Cardiac fibroblast (primary cell): ENCODE measurements around the gene CMC1.

Source experiments
- DNase-seq, 2 donors: peaks; one replicate each; pipeline versions ENCODE4 v3.0.0 to v3.0.0-alpha.2; 2010; ENCODE audit warnings: low read depth in 2 of 2
- H3K4me3 ChIP-seq, 2 donors: replicated peaks in 1 of 2; 1 replicate in 1 of 2; 2 replicates in 1 of 2; pipeline ENCODE4 v1.5.1; 2011; ENCODE audit warnings: low read depth in 2 of 2, low read length in 2 of 2, mild to moderate bottlenecking in 2 of 2, moderate library complexity in 1 of 2
- TF ChIP-seq, protein P1 (sequence below): IDR thresholded peaks from one replicate; pipeline ENCODE4 v1.5.1; 2011; ENCODE audit warnings: low read depth, mild to moderate bottlenecking, low read length, inconsistent platforms

Gene CMC1

DNA sequence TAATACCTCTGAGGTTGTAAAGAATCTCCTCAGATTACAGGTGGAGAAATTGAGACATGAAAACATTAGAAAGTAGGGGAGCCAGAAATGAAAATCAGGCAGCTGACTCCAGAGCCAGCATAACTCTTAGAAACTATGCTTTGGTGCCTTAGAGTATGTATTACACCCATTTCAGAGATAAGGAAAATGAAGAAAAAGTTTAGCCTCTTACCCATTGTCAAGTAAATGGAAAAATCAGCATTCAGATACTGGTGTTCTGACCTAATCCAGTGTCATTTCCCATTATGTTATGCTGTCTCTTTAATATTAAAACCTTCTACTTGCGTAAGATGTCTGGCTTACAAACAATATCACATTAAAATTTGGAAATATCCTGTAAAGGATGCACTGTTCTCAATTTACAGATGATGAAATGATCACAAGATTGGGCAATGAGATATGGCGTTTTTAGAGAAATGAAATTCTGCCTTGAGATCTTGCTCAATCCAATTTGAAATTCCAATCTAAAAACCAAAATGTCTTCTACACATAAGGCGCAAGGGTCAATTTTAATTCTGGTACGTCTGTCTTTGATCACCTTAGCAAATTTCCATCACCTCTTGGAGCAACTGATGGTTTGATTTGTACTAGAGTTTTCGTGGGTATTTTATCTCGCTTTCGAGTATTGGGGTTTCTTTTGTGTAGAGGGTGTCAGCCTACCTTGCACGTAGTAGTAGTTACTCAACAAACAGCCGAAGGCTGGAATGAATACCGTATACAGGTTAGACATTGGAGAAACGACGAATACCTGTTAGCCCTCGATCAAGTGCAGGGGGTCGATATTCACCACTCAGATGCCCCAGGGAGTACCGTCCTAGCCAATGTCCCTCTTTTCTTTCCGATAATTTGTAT is 106.2 kb downstream of the CMC1 start:
- DNase-seq, result peak; percentile 78 to 90
- H3K4me3 ChIP-seq, result peak overlapping the region; percentile 78 to 85
- TF ChIP-seq, protein P1, sequence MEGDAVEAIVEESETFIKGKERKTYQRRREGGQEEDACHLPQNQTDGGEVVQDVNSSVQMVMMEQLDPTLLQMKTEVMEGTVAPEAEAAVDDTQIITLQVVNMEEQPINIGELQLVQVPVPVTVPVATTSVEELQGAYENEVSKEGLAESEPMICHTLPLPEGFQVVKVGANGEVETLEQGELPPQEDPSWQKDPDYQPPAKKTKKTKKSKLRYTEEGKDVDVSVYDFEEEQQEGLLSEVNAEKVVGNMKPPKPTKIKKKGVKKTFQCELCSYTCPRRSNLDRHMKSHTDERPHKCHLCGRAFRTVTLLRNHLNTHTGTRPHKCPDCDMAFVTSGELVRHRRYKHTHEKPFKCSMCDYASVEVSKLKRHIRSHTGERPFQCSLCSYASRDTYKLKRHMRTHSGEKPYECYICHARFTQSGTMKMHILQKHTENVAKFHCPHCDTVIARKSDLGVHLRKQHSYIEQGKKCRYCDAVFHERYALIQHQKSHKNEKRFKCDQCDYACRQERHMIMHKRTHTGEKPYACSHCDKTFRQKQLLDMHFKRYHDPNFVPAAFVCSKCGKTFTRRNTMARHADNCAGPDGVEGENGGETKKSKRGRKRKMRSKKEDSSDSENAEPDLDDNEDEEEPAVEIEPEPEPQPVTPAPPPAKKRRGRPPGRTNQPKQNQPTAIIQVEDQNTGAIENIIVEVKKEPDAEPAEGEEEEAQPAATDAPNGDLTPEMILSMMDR, result no peak

DNA sequence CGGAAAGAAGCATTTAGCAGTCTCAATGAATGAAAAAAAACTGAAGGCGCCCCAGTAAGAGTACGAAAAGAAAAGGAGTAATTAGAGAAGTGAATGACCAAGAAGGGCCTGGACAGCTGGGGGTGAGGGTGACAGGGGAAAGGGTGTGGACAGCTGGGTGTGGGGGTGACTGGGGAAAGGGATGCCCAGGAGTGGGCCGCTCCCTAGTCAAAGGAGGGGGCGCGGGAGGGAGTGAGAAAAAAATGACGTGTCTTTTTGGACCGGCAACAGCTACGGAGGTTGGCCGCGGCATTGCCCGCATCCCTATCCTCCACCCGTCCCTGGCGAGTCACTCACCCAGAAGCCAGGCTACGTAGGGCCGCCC is 106.8 kb downstream of the CMC1 start:
- H3K4me3 ChIP-seq, result peak overlapping the region; percentile 78 to 85
- TF ChIP-seq, protein P1, result no peak
- DNase-seq, result peak in 1 of 2 donors; percentile 96

DNA sequence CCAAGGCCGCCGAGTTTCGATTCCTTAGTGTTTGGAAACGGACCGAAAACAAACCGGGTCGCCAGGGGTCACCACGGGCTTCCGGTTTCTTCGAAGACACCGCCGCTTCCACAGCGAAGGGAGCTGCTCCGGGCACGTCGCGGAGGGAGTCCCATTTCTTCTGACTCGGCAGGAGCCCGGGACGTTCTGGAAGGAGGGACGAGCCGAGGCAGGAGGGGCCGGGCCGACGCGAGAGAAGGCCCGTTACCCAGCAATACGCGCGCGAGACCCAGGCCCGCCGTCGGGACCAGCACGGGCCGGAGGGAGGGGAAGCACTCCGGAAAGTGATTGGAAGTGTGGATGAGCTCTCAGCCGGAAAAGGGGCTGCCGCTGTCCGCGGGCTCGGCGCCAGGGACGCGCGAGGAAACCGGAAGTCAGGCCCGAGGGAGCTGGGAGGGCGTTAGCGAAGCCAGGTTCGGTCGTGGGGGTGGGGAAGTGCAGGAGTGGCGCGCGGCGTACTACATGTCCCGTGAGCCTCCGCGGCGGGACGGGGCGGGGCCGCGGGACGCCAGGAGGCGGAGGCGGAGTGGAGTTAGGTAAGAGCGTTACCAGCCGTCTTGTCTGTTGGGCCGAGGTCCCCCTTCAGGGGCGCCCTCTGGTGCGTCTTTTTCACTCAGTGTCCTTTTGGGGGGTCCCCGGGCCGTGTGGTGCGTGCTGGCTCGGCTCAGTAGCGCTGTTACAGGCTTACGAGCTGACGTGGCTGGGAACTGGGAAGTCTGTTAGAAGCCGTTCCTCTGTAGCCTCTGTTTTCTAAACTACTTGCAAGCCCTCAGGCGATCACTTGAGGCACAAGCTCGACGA is 107.4 kb downstream of the CMC1 start, which contains the start of the genes AZI2 and ZCWPW2:
Gene AZI2 (minus strand): TSS at position 196 of the 840 bp plus-strand sequence. CDS start 8,207 bp downstream, outside the sequence.
Gene ZCWPW2 (plus strand): TSS at position 93 of the 840 bp plus-strand sequence. CDS start 64,348 bp downstream, outside the sequence.
- peak within 1 kb of the TSS; percentile 78 to 85 for H3K4me3 ChIP-seq
- TF ChIP-seq, protein P1, result peak; percentile 12
- DNase-seq, result peak; percentile 97 to 98

DNA sequence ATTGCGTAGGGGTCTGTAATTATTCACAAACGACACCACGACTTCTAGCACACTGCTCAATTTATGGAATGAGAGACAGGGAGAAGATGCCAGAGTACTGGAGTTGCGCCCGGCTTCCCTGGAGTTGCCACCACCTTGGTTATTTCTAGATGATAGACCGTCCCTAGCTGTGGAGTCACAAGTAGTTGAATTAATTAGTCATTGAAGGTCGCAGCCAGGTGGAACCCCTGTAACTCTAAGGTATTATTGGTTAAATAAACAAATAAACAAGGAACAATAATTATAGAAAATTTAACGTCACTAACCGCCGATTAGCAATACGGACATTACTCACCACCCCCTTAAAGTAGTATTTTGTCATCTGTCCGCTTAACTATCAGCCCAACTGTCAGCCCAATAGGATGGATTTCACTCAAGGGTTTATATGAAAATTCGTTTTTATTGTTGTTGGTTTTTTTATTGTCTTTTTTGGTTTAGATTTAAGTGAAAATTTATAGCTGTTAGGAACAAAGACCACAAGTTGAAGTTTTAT is 108.1 kb downstream of the CMC1 start:
- H3K4me3 ChIP-seq, result peak overlapping the region; percentile 78 to 85
- DNase-seq, result peak in 1 of 2 donors; percentile 57
- TF ChIP-seq, protein P1, result peak; percentile 0
